Mesendoderm (in vitro differentiated cells): ENCODE data around the gene TMEM95.
A peak's percentile ranks its signal among the peaks of the same experiment; 100 is the strongest.

Experiments
- DNase-seq: peaks from one replicate; pipeline ENCODE4 v3.0.0; 2013
- H2AK5ac ChIP-seq: 2 replicates; pipeline ENCODE4 v1.6.1; 2013; ENCODE audit warnings: low read length, inconsistent platforms
- H2BK120ac ChIP-seq: 2 replicates; pipeline ENCODE4 v1.6.1; 2013; ENCODE audit warnings: low read depth, mild to moderate bottlenecking, low read length, moderate library complexity, mixed read lengths
- H2BK15ac ChIP-seq: replicated peaks from 2 replicates; pipeline ENCODE4 v1.6.1; 2013; ENCODE audit warnings: low read depth, mild to moderate bottlenecking, moderate library complexity
- H2BK5ac ChIP-seq: 2 replicates; pipeline ENCODE4 v1.6.1; 2013; ENCODE audit warnings: low read length, inconsistent platforms
- H3K18ac ChIP-seq: 2 replicates; pipeline ENCODE4 v1.6.1; 2013; ENCODE audit warnings: mild to moderate bottlenecking, low read length, mixed read lengths
- H3K23ac ChIP-seq: one replicate; pipeline ENCODE4 v1.6.1; 2013; ENCODE audit warnings: low read length
- H3K27ac ChIP-seq: 2 replicates; pipeline ENCODE4 v1.5.1; 2013; ENCODE audit warnings: low read depth, mild to moderate bottlenecking, inconsistent platforms, low read length, moderate library complexity
- H3K27me3 ChIP-seq: 2 replicates; pipeline ENCODE4 v1.6.1; 2013; ENCODE audit warnings: low read length, control low read depth, mild to moderate bottlenecking, inconsistent platforms; ENCODE audit not compliant: insufficient read depth, poor library complexity
- H3K36me3 ChIP-seq: 2 replicates; pipeline ENCODE4 v1.6.1; 2013; ENCODE audit warnings: low read length, inconsistent platforms; ENCODE audit not compliant: control insufficient read depth, insufficient read depth
- H3K4ac ChIP-seq: one replicate; pipeline ENCODE4 v1.6.1; 2013; ENCODE audit warnings: low read depth, mild to moderate bottlenecking, low read length, moderate library complexity
- H3K4me1 ChIP-seq: 2 replicates; pipeline ENCODE4 v1.6.1; 2013; ENCODE audit warnings: low read depth, low read length, inconsistent platforms; ENCODE audit not compliant: control insufficient read depth
- H3K4me2 ChIP-seq: 2 replicates; pipeline ENCODE4 v1.6.1; 2013; ENCODE audit warnings: low read length
- H3K4me3 ChIP-seq: 2 replicates; pipeline ENCODE4 v1.5.1; 2013; ENCODE audit warnings: mild to moderate bottlenecking, low read length
- H3K56ac ChIP-seq: one replicate; pipeline ENCODE4 v1.6.1; 2013; ENCODE audit warnings: low read length
- H3K79me1 ChIP-seq: 2 replicates; pipeline ENCODE4 v1.6.1; 2013; ENCODE audit warnings: low read length, inconsistent platforms
- H3K79me2 ChIP-seq: 2 replicates; pipeline ENCODE4 v1.6.1; 2013; ENCODE audit warnings: mild to moderate bottlenecking, low read length; ENCODE audit not compliant: control insufficient read depth, insufficient read depth
- H3K9ac ChIP-seq: 2 replicates; pipeline ENCODE4 v1.6.1; 2013; ENCODE audit warnings: low read length, inconsistent platforms
- H4K5ac ChIP-seq: one replicate; pipeline ENCODE4 v1.6.1; 2013; ENCODE audit warnings: low read length
- H4K8ac ChIP-seq: one replicate; pipeline ENCODE4 v1.6.1; 2013; ENCODE audit warnings: low read depth, mild to moderate bottlenecking, control low read depth, low read length, moderate library complexity
- WGBS: extraction: QIAGEN DNeasy Blood & Tissue Kit; methylation state at CpG from one replicate; pipeline ENCODE4 v1.1.7; 2013; ENCODE audit warnings: low lambda C conversion rate, missing lambda C conversion rate; ENCODE audit not compliant: insufficient coverage; ENCODE audit errors: extremely low coverage; 5-methylcytosine and 5-hydroxymethylcytosine counted together

The TMEM95 gene

DNA sequence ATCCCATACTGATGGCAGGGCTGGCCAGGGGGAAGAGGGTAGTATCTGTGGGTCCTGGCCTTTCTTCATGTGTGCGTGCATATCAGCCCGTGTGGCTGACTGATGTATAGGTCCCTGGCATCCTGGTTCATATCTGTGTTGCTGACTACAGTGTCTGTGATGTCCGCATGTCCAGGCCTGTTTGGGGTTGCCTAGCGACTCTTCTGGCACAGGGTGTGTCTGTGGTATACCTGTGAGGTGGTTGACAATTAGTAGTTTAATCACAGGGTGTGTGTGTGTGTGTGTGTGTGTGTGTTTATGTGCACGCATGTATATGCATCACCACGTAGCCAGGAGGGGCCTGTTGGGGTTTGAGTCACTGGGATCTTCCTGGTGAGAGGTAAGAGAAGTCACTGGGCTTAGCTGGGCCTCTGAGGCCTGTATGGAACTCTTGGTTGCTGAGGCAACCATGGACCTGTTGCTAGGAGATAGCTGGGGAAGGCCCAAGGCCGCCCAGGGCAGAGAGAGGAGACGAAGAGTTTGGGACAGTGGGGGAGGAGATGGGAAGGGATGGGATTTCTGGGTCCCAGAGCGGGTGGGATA is 603 bp upstream of the TMEM95 start:
- Histone ChIP-seq H3K23ac (no peak overlapping the region), H2BK15ac (no peak overlapping the region), H3K36me3 (no peaks in the 10 kb centered on the region), H3K79me2 (no peaks in the 10 kb centered on the region), H3K4me2 (no peak overlapping the region), H3K27ac (no peak overlapping the region), H3K9ac (no peak overlapping the region), H3K79me1 (no peaks in the 10 kb centered on the region), H4K8ac (no peak overlapping the region), H3K4me3 (no peak overlapping the region), H3K27me3 (no peaks in the 10 kb centered on the region), H2AK5ac (no peak overlapping the region), H2BK5ac (no peak overlapping the region), H3K4ac (no peak overlapping the region), H2BK120ac (no peak overlapping the region), H3K18ac (no peak overlapping the region), H3K56ac (no peak overlapping the region), H3K4me1 (peaks cover 5% of the 10 kb centered on the region), H4K5ac (no peak overlapping the region)
- WGBS, result no CpG with 5 or more reads among the region's 9 CpGs
- DNase-seq, result peak; percentile 52

DNA sequence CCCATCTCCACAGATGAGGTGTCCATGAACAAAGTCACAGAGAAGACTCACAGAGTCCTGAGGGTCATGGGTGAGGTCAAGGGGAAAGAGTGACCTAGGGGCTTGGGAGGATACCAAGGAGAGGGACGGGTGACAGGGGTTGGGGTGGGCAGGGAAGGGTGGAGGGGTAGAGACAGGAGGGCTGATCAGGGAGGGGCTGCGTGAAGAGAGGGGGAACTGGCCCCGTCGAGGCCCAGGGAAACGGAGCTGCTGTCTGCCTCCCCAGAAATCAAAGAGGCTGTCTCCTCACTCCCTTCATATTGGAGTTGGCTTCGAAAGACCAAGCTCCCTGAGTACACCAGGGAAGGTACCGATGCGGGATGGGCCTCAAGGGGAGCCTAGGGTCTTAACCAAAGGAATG is 617 bp downstream of the TMEM95 start:
- no peak overlapping the region for H2AK5ac ChIP-seq
- no peaks in the 10 kb centered on the region for H3K4me1 ChIP-seq
- H3K4ac ChIP-seq, result no peak overlapping the region
- no peak overlapping the region for H3K4me2 ChIP-seq
- H3K79me2 ChIP-seq, result no peaks in the 10 kb centered on the region
- no peak overlapping the region for H3K18ac ChIP-seq
- no peak overlapping the region for H4K5ac ChIP-seq
- H3K56ac ChIP-seq, result no peak overlapping the region
- no peak overlapping the region for H3K27ac ChIP-seq
- H3K79me1 ChIP-seq, result no peaks in the 10 kb centered on the region
- WGBS, result no CpG with 5 or more reads among the region's 8 CpGs
- no peak overlapping the region for H2BK15ac ChIP-seq
- DNase-seq, result no peak
- no peak overlapping the region for H3K9ac ChIP-seq
- no peak overlapping the region for H2BK5ac ChIP-seq
- H2BK120ac ChIP-seq, result no peak overlapping the region
- H3K36me3 ChIP-seq, result no peaks in the 10 kb centered on the region
- no peak overlapping the region for H3K23ac ChIP-seq
- no peak overlapping the region for H3K4me3 ChIP-seq
- H4K8ac ChIP-seq, result no peak overlapping the region
- no peaks in the 10 kb centered on the region for H3K27me3 ChIP-seq

DNA sequence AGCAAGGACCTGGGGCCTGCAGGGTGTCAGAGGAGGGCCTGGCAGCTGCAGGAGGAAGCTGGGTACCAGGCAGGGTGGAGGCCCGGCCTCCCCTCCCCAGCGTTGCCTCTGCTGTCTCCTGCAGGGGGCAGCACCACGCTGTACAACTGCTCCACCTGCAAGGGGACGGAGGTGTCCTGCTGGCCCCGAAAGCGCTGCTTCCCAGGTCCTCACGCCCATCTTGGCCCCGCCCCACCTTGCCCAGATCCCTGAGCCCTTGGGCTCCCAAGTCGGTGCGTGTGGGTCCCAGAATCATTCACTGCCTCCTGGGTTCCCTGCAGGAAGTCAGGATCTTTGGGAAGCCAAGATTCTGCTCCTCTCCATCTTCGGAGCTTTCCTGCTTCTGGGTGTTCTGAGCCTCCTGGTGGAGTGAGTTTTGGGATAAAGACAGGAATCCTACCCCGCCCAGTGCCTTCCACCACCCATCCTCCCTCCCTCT is 1.2 kb downstream of the TMEM95 start:
- Histone ChIP-seq H3K56ac (peak overlapping the region; percentile 65), H3K79me1 (no peaks in the 10 kb centered on the region), H3K9ac (peak overlapping the region; percentile 29), H3K4me1 (no peaks in the 10 kb centered on the region), H2BK120ac (no peak overlapping the region), H3K27me3 (no peaks in the 10 kb centered on the region), H2BK5ac (no peak overlapping the region), H3K4me3 (no peak overlapping the region), H2AK5ac (no peak overlapping the region), H3K27ac (no peak overlapping the region), H2BK15ac (no peak overlapping the region), H3K18ac (no peak overlapping the region), H3K36me3 (no peaks in the 10 kb centered on the region), H3K23ac (no peak overlapping the region), H3K4ac (no peak overlapping the region), H4K8ac (no peak overlapping the region), H3K79me2 (no peaks in the 10 kb centered on the region), H3K4me2 (no peak overlapping the region), H4K5ac (no peak overlapping the region)
- WGBS, result no CpG with 5 or more reads among the region's 12 CpGs
- DNase-seq, result peak; percentile 91

DNA sequence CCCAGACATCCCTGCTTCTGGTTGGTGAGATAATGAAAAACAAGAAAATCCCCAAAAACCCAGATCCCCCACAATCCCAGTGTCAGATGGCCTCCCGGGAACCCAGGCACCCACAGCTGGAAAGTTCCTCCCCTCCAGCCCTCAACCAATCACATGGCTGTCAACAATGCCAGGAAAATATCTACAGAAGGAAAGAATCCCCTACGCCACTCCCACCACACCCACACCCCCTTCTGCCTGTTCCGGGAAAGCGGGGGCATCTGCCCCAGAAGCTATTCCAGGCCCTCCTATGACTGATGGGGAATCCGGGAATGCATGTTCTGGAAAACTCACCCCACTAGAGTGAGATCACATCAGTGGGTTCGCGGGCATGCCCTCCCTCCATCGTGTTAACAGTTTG is 1.8 kb downstream of the TMEM95 start:
- WGBS, result no CpG with 5 or more reads among the region's 8 CpGs

DNA sequence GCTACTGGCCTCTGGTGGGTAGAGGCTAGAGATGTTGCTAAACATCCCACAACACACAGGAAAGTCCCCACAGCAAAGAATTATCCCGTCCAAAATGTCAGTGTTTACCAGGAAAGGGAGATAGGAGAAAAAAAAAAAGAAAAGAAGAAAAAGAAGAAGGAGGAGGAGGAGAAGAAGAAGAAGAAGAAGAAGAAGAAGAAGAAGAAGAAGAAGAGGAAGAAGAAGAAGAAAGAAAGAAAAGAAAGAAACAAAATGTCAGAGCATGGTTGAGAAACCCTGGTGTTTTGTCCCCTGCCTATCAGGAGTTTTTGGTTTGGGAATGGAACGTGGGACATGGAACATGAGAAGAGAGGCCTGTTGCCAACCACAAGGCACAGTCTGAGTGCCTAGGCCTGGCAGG is 2.4 kb downstream of the TMEM95 start:
- Histone ChIP-seq H2BK120ac (no peak overlapping the region), H3K9ac (no peak overlapping the region), H3K18ac (no peak overlapping the region), H3K4me3 (no peak overlapping the region), H3K27ac (no peak overlapping the region), H3K23ac (no peak overlapping the region), H3K56ac (no peak overlapping the region), H3K4ac (no peak overlapping the region), H2AK5ac (no peak overlapping the region), H4K8ac (no peak overlapping the region), H2BK5ac (no peak overlapping the region), H3K4me1 (no peaks in the 10 kb centered on the region), H3K79me1 (no peaks in the 10 kb centered on the region), H3K79me2 (no peaks in the 10 kb centered on the region), H3K27me3 (no peaks in the 10 kb centered on the region), H3K36me3 (no peaks in the 10 kb centered on the region), H4K5ac (no peak overlapping the region), H2BK15ac (no peak overlapping the region), H3K4me2 (no peak overlapping the region)
- no CpG with 5 or more reads among the region's 2 CpGs for WGBS
- no peak for DNase-seq

More for the DNA sequence above, 1.8 kb downstream of the TMEM95 start:
- no peak overlapping the region for H2AK5ac ChIP-seq
- DNase-seq, result no peak
- H3K79me2 ChIP-seq, result no peaks in the 10 kb centered on the region
- no peak overlapping the region for H3K4me2 ChIP-seq
- no peaks in the 10 kb centered on the region for H3K79me1 ChIP-seq
- no peak overlapping the region for H3K4me3 ChIP-seq
- H3K27me3 ChIP-seq, result no peaks in the 10 kb centered on the region
- H3K4me1 ChIP-seq, result no peaks in the 10 kb centered on the region
- no peak overlapping the region for H3K9ac ChIP-seq
- H3K36me3 ChIP-seq, result no peaks in the 10 kb centered on the region
- no peak overlapping the region for H4K5ac ChIP-seq
- H4K8ac ChIP-seq, result no peak overlapping the region
- no peak overlapping the region for H3K4ac ChIP-seq
- H3K56ac ChIP-seq, result no peak overlapping the region
- no peak overlapping the region for H2BK15ac ChIP-seq
- no peak overlapping the region for H3K23ac ChIP-seq
- no peak overlapping the region for H3K18ac ChIP-seq
- no peak overlapping the region for H2BK120ac ChIP-seq
- H2BK5ac ChIP-seq, result no peak overlapping the region
- no peak overlapping the region for H3K27ac ChIP-seq

DNA sequence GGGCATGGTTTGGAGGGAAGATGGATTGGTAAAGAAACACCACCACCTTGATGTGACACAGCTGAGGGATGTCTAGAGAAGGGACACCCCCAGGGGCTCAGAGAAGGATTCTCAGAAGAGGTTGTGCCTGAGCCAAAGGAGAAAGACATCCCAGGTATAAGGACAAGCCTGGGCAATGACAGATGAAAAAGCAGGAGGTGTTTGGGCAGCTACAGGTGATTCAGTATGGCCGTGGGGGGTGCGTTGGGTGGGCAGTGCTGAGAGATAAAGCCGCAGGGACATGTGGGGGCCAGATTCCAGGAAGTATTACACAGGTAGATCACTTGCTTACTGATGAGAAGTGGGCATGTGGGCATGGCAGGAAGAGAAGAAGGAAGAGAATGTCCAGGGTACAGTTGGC is 7.0 kb downstream of the TMEM95 start:
- no peaks in the 10 kb centered on the region for H3K36me3 ChIP-seq
- no peak overlapping the region for H3K56ac ChIP-seq
- H3K4me1 ChIP-seq, result no peaks in the 10 kb centered on the region
- no peak overlapping the region for H2AK5ac ChIP-seq
- H2BK5ac ChIP-seq, result no peak overlapping the region
- H3K9ac ChIP-seq, result no peak overlapping the region
- no peak overlapping the region for H3K4ac ChIP-seq
- H3K4me3 ChIP-seq, result no peak overlapping the region
- no peak overlapping the region for H2BK120ac ChIP-seq
- no peak overlapping the region for H3K27ac ChIP-seq
- H4K8ac ChIP-seq, result no peak overlapping the region
- no peak for DNase-seq
- no peaks in the 10 kb centered on the region for H3K27me3 ChIP-seq
- H3K79me1 ChIP-seq, result no peaks in the 10 kb centered on the region
- H3K18ac ChIP-seq, result no peak overlapping the region
- no peak overlapping the region for H2BK15ac ChIP-seq
- H3K79me2 ChIP-seq, result no peaks in the 10 kb centered on the region
- no peak overlapping the region for H3K23ac ChIP-seq
- no peak overlapping the region for H3K4me2 ChIP-seq
- WGBS, result no CpG with 5 or more reads among the region's 3 CpGs
- no peak overlapping the region for H4K5ac ChIP-seq
